HG02884 (cell line): ENCODE data around the gene NOX3.
"Not testable (repeated sequence)": the region's sequence is repeated elsewhere in the genome, so short reads cannot be mapped to it uniquely, and the experiment has no call there.

ENCODE experiments used
- ATAC-seq: cut with Tn5 transposase; IDR thresholded peaks from one replicate; pipeline ENCODE4 v1.9.1; 2021; ENCODE audit warnings: mild to moderate bottlenecking, moderate library complexity; ENCODE audit not compliant: unreplicated experiment

Gene NOX3

DNA sequence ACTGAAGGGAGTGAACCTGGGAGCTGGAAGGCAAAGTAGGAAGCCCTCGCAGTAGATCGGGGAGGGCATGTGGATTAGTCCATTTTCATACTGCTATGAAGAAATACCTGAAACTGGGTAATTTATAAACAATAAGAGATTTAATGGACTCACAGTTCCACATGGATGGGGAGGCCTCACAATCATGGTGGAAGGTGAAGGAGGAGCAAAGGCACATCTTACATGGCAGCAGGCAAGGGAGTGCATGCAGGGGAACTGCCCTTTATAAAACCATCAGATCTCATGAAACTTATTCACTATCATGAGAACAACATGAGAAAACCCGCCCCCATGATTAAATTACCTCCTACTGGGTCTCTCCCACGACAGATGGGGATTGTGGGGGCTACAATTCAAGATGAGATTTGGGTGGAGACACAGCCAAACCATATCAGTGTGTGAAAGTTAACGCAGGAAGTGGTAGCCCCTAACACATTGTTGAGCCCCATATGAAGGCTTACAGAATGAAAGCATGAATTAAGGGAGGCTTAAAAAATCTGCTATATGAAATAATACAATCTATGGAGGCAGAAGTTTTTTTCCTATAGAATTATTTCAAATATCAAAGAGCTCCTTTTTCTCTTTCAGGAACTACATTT is 15.5 kb upstream of the NOX3 start:
- ATAC-seq: not testable (repeated sequence)

DNA sequence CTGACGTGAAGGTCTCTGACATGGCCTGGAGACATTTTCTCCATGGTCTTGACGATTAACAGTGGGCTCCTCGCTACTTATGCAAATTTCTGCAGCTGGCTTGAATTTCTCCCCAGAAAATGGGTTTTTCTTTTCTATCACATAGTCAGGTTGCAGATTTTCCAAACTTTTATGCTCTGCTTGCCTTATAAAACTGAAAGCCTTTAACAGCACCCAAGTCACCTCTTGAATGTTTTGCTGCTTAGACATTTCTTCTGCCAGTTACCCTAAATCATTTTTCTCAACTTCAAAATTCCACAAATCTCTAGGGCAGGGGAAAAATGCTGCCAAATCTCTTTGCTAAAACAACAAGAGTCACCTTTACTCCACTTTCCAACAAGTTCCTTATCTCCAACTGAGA is 12.9 kb upstream of the NOX3 start:
- not testable (repeated sequence) for ATAC-seq

DNA sequence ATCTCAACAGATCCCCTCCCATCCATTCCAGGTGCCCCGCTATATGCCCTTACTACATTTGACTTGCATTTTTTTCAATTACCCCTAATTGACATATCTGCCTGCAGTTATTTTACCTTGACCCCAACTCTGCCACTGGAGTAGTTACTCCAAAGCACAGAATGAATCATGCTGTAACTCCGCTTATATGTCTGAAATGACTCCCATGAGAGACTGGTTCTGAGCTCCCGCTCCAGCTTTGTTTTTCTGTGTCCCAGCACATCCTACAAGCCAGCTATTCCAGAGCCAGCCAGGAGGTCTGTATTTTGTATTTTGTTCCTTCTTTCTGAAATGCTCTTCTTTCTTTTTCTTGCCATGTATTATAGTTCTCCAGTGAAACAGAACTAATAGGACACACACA is 10.9 kb upstream of the NOX3 start:
- no peak for ATAC-seq

DNA sequence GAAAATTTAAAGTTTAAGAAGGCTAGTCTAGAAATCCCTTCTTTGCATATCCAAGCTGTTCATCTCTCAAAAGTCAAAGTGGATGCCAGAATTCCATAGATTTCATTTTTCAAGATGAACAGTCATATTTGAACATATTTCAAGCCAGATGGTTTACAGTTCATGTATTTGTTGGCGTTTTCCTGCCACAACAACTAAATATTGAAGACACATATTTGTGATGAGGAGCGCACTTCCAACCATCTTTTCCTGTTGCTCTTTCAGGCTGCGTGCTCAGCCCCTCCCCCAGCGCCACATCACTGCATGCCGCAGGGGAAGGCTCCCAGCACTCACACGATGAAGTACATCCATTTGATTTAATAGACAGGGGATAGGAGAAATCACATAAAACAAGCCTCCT is 5.9 kb upstream of the NOX3 start:
- no peak for ATAC-seq

DNA sequence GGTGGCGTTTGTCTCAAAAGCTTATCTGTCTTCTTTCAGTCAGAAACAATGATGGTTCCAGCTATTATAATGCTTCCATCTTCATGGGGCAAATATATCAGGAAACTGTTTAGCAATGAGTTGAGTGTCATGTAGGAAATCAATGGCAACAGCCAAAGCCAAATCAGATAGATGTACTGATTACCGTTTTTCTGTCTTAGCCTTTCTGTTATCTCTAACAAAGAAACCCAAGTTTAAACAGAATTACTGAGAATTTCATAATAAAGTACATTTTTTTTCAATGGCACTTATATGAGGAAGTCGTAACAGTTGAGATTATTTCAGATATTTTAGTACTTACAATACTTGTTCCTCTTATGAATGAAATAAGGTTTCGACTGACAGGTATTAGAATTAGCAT is 1.2 kb downstream of the NOX3 start:
- ATAC-seq: no peak

DNA sequence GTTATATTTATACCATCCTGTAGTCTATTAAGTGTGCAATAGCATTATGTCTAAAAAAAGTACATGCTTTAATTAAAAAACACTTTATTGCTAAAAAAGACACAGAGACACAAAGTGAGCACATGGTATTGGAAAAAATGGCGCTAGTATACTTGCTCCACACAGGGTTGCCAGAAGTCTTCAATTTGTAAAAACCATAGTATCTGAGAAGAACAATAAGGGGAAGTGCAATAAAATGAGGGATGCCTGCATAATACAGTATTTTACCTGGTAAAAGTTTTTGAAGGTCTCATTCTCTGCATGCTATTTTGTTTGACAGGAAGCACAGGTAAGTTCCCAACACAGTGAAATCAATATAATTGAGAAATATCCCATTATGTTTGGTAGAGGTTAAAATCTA is 1.6 kb downstream of the NOX3 start:
- no peak for ATAC-seq

DNA sequence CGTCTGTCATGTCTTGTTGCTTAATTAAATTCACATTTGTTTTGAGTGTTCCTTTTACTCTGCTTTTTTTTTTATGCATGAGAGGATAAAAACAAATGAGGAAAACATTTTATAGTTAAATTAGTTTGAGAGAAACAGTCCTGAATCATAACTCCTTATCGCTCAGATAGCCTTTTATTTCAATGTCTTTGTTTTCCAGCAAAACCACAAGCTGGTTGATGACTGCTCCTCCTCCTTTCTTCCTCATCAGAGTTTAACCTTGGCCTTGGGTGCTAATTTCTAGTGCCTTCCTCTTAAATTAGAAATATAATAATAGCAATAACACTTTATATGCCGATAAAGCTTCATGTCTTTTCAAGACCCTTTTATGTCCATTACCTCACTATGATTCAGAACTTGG is 3.1 kb downstream of the NOX3 start:
- ATAC-seq: no peak

DNA sequence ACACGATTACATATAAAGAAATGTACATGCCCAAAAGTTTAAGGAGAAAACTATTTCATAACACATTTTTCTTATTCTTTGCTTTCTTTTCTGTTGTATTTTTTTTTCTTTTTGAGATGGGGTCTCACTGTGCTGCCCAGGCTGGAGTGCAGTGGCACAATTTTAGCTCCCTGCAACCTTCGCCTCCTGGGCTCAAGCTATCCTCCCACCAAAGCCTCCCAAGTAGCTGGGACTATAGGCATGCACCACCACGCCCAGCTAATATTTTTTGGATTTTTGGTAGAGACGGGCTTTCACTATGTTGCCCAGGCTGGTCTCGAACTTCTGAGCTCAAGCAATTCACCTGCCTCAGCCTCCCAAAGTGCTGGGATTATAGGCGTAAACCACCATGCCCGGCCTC is 4.1 kb downstream of the NOX3 start:
- ATAC-seq: not testable (repeated sequence)

DNA sequence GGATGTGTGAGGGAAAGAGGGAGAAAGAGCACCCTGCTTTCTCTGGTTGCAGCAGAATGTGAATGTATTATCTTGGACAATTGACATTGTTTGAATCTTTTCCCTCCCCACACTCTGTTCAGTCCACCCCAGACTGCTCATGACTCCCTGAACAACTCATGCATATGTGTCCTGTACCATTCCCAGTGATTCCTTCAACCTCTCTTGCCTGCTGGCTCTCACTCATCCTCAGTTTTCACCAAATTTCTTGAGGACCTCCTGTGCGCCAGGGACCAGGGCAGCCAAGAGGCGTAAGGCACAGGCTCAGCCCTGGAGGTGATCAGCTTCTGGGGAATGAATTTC is 5.4 kb downstream of the NOX3 start:
- ATAC-seq: no peak

DNA sequence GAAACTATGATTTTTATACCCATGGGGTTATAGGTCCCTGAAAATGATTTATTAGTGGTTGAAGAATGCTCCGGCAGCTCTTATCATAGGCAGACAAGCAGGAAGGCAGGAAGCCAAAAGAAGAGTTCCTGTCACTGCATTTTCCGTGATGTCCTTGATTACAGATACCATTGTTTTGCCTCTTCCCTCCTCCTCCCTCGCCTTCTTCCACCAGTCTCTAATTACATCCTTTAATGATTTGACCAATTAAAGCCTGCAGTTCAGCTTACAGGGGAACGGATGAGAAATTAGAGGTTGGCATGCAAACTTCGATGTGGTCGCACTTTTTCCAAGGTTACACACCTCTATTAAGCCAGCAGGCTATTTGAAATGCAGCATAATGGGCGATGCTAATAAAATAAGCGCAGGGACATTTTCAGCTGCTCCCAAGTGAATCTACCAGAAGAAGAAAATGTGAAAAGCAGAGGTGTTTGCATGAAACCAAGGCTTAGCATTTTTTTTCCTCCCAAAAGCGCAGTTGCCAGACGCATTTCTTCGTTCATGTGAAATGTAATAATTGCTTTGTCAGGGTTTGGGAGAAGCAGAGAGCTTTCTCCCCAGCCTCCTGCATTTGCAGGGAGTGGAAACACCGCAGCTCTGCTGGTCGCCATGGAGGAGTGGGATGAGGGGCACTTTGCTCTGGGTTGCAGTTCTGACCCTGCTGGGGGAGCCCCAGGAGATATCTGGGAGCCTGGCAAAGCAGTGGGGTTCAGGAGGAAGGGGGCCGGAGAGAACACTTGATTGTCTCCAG is 6.0 kb downstream of the NOX3 start:
- ATAC-seq: no peak

DNA sequence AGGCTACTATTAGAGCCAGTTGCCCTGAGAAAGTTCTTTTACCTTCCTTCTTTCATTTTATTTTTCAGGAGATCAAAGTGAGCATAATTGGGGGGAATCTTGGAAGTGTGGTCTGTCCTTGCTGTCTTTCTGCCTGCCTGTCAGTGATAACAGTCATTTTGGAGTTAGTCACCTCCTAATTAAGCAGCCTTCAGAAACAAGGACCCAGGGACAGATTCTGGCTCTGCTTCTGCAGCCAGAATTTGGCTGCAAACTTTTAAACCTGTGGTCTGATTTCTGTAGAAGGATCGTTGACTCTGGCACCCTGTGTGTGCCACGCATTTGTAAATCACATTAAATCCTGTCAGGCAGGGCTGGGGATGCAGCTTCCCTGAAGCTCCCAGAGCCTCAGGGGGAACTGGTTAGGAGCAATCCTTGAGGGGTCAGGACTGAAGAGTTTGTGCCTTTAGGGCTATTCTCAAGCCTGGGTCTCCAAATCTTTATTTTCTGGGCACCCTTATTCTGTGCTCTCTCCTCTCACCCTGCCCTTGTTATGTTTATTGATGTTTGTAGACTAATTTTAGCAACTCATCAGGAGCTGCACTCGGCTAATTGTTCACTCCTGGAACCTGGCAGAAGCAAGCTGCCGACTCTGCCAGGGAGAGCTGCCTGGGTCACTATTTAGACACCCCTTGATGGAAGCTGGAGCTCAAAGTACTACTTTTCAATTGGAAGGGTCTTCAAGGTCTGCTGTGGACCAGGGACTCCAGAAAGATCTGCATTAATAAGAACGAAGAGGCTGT is 6.8 kb downstream of the NOX3 start:
- ATAC-seq: no peak

DNA sequence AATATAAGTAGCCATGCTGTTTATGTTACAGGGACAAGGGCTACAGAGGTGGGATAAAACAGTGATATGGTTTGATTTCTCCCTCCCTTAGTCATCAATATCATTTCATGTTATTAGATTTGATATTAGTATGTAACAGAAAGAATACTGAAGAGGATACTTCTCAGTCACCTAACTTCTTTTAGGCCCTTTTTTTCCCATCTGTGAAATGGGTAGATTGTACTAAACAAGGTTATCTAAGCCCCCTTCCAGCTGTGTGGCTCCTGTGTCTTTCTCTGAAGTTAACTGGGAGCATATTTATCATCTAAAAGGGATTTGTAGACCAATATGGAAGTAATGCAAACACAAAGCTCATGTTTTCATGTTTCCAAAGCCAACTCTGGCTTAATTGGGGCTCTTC is 7.7 kb downstream of the NOX3 start:
- no peak for ATAC-seq

DNA sequence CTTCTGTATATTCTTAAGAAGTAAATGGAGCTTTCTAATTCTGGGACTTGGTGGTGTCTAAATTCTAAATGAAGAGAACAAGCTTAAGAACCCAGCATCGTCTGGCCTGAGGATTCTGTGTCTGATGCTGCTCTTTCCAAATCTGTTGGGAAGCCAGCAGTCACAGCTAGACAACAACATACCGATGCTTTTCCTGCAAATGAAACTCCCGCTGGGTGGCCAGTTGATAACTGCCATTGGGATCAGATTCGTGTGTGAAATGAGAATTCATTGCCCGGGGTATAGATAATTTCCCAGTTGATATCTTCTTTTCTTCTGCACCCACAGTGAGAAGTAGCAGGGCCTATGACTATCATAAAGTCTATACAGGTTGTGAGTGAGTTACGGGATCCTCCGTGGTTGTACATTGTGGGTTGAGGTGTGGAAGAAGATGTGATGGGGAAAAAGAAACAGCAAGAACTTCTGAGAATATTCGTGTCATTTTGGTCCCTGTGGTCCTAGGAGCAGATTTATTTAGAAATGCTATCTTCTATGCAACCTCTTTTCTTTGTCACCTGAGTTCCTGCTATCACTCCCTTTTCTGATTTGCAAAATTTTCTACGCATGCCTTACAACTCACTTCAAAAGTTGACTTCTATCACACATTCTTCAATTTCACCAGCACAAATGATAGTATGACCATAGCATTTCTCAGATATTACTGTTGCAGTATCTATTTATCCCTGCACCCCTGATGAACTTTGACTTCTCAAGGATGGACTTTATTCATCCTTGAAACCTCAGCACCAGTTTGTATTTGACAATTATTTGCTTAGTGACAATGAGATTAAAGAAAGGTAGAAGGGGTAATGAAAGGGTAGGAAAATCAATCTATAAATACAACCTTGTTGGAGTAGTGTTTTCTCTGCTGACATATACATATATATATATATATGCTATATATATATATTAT is 10.4 kb downstream of the NOX3 start:
- no peak for ATAC-seq

DNA sequence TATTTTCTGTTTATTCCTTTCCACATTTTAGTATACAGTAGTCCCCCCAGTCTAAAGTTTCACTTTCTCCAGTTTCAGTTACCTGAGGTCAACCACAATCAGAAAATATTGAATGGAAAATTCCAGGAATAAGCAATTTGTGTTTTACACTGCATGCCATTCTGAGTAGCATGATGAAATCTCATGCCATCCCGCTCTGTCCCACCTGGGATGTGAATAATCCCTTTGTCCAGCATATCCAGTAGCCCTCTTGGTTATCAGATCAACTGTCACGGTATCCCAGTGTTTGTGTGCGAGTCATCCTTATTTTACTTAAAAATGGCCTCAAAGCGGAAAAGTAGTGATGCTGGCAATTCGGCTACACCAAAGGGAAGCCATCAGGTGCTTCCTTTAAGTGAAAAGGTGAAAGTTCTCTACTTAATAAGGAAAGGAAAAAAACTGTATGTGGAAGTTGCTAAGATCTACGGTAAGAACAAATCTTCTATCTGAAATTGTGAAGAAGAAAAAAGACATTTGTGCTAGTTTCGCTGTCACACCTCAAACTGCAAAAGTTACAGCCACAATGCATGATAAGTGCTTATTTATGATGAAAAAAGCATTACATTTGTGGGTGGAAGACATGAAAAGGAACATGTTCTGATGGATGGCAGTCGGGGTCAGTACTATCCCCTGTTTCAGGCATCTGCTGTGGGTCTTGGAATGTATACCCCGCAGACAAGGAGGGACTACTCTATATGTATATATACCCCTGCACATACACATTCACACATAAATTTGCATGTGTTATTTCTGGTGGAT is 11.3 kb downstream of the NOX3 start:
- ATAC-seq: no peak

DNA sequence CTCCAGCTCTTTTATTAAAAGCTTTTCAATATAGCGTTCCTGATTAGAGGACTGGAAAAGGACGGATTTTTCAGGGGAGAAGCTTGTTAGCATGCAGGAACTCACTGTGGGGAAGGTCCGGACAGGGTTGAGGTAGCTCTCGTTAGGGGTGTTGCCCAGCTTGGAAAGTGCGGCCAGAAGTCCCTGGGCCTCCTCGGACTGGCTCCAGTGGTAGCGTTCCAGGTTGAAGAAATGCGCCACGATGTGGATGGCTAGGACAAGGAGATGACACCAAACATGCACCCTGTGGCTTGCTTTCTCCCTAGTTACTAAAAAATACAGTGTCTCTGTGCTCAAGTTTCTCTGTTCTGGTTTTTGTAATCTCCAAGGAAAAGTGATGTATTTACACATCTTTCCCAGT is 12.5 kb downstream of the NOX3 start:
- no peak for ATAC-seq

DNA sequence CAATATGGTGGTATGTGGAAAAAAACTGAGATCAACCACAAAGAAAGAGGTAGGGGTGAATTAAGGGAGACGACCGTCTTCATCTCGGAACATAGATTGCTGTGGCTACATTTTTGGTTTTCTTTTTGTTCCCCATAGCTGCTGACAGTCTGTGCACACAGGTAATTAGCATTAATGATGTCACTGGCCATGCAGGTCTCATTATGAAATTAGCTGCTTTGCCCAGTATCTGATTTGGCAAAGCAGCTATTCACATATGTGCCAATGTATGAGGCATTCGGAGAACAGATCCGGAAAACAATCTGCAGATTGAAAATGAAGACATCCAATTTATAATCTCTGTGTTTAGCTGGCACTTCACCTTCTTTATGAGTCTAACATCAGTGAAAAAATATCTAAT is 13.1 kb downstream of the NOX3 start:
- no peak for ATAC-seq

DNA sequence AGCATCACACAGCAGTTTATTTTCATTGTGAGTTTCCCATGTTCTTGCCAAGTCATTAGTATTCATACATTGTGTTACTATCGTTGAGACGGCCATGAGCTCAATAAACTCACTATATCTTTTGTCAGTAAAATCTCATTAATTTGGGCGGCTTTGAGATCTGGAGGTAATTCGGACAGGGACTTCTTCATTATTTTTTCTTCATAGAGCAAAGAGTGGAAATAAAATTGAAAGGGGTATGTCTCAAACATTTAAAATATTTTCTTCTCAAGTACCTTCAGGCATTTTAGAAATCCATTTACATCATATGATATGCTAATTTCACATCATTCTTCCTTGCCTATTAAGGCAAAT is 14.6 kb downstream of the NOX3 start:
- ATAC-seq: no peak

DNA sequence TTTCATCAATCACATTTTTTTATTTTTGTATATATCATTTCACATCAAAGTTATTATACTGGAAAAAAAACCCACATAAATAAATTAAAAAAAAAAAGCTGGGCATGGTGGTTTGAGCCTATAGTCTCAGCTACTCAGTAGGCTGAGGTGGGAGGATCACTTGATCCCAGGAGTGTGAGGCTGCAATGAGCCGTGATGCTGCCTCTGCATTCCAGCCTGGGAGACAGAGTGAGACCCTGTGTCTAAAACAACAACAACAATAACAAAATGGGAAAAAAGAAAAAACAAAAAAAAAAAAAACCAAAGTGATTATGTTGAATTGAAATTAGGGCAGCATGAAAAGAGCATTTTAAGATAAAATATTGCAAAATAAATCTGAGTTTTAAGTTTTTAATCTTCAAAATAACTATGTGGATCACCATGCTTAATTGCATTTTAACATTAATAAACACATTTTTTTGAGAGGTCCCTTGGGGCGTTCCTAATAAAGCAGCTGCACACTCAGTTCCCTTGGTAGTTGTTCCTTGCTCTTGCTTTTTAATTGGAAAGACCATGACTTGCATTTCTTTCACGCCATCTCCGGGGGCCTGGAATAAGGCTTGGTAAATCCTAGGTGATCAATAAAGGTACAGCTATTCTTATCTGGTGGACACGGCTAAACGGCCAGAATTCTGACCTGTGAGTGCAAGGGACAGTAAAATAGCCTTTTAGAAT is 15.1 kb downstream of the NOX3 start:
- ATAC-seq: no peak

DNA sequence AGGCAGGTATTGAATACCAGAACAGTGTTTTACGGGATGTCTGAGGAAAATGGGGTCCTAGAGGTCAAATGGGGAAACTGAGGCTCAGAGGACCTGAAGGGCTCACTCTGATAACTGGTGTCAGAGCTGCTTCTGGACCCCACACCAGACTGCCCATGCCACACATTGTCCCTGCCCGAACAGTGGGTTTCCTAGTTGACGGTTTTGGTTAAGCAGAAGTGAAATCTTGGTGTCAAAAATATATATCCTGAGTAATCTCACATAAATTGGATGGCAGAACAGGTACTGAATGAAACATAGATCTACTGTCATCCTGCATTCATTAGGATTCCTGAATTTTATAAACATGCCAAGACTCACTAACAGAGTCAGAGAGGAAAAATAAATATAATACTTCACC is 16.3 kb downstream of the NOX3 start:
- ATAC-seq: peak; percentile 51
